Thoracic aorta (tissue), 2 donors: ENCODE results near the gene PTGS1. TPM values are rescaled to one million over a fixed set of nuclear protein-coding genes. Genes with fewer than 3 reads are reported as not detected.

Experiments
- ATAC-seq: fragments of 150-250 bp; one replicate; pipeline ENCODE4 v1.8.0; 2017; ENCODE audit warnings: low read depth; ENCODE audit not compliant: insufficient number of reproducible peaks, low FRiP score
- DNase-seq: peaks from one replicate; pipeline ENCODE4 v3.0.0-alpha.2; 2020; ENCODE audit warnings: low spot score
- H3K27ac ChIP-seq, 2 donors: fragments of 200-600 bp; sonication (generic); 1 replicate in 1 of 2; 2 replicates in 1 of 2; pipeline ENCODE4 v1.5.1; 2016; ENCODE audit warnings: mild to moderate bottlenecking in 2 of 2, moderate library complexity in 2 of 2
- H3K27me3 ChIP-seq: fragments of 200-600 bp; sonication (generic); replicated peaks from 2 replicates; pipeline ENCODE4 v1.6.0; 2016; ENCODE audit warnings: mild to moderate bottlenecking; ENCODE audit not compliant: insufficient read depth
- H3K36me3 ChIP-seq: fragments of 200-600 bp; sonication (generic); one replicate; pipeline ENCODE4 v1.5.1; 2016
- H3K4me1 ChIP-seq, 2 donors: fragments of 200-600 bp; sonication (generic); 1 replicate in 1 of 2; 2 replicates in 1 of 2; pipeline versions ENCODE4 v1.5.1 to v1.6.0; 2016; ENCODE audit warnings: low read depth in 2 of 2, mild to moderate bottlenecking in 1 of 2; ENCODE audit not compliant: control insufficient read depth in 1 of 2
- H3K4me3 ChIP-seq: fragments of 200-600 bp; sonication (generic); 2 replicates; pipeline ENCODE4 v1.5.1; 2016; ENCODE audit warnings: mild to moderate bottlenecking
- H3K9me3 ChIP-seq: fragments of 200-600 bp; sonication (generic); 2 replicates; pipeline ENCODE4 v1.5.1; 2016
- CTCF ChIP-seq: fragments of 200-600 bp; sonication (generic); IDR thresholded peaks from one replicate; pipeline ENCODE4 v1.5.1; 2019; ENCODE audit warnings: antibody characterized with exemption
- total RNA-seq, 2 donors: library from RNA; depleted of rRNA; stranded (reverse); fragments of >200 nt; gene quantifications; one replicate each; pipeline versions ENCODE4 v1.1.0 to v1.2.3, GENCODE V29; 2016

PTGS1 gene
- total RNA-seq, 2 donors from 2014 or later = 10.8 to 13.8 TPM

- DNase-seq (no peak), ATAC-seq (no peak)
- Histone ChIP-seq H3K4me1 (no peaks in the 10 kb centered on the region), H3K27ac (no peak overlapping the region), H3K9me3 (peaks cover 6% of the 10 kb centered on the region), H3K36me3 (no peaks in the 10 kb centered on the region), H3K4me3 (no peak overlapping the region), H3K27me3 (no peaks in the 10 kb centered on the region)
- no peak for TF ChIP-seq CTCF
These were observed 47.2 kb downstream of the PTGS1 start for GRCh38 chr9:122418016-122418415.

- DNase-seq (no peak), ATAC-seq (no peak)
- no peaks in the 10 kb centered on the region for H3K36me3 ChIP-seq
- no peak overlapping the region for H3K27ac ChIP-seq
- no peak overlapping the region for H3K4me3 ChIP-seq
- TF ChIP-seq CTCF = no peak
- no peaks in the 10 kb centered on the region for H3K27me3 ChIP-seq
- no peaks in the 10 kb centered on the region for H3K4me1 ChIP-seq
- H3K9me3 ChIP-seq = peaks cover 6% of the 10 kb centered on the region
These were observed 49.5 kb downstream of the PTGS1 start for GRCh38 chr9:122420315-122420714.

GRCh38 chr9:122425087-122425486 is 54.3 kb downstream of the PTGS1 start:
- DNase-seq (no peak), ATAC-seq (no peak)
- Histone ChIP-seq H3K27ac (no peak overlapping the region), H3K9me3 (peaks cover 6% of the 10 kb centered on the region), H3K36me3 (no peaks in the 10 kb centered on the region), H3K4me3 (no peak overlapping the region), H3K4me1 (no peaks in the 10 kb centered on the region), H3K27me3 (no peaks in the 10 kb centered on the region)
- TF ChIP-seq CTCF = no peak

- H3K36me3 ChIP-seq = no peaks in the 10 kb centered on the region
- no peak for ATAC-seq
- H3K4me3 ChIP-seq = no peak overlapping the region
- no peak for TF ChIP-seq CTCF
- no peaks in the 10 kb centered on the region for H3K4me1 ChIP-seq
- DNase-seq = no peak
- H3K9me3 ChIP-seq = no peaks in the 10 kb centered on the region
- H3K27ac ChIP-seq = no peak overlapping the region
- no peaks in the 10 kb centered on the region for H3K27me3 ChIP-seq
These were observed 55.9 kb downstream of the PTGS1 start for GRCh38 chr9:122426723-122427122.

- DNase-seq = no peak
- ATAC-seq = no peak
- Histone ChIP-seq H3K27ac (no peak overlapping the region), H3K36me3 (no peaks in the 10 kb centered on the region), H3K4me3 (no peak overlapping the region), H3K9me3 (no peaks in the 10 kb centered on the region), H3K4me1 (no peaks in the 10 kb centered on the region), H3K27me3 (no peaks in the 10 kb centered on the region)
- no peak for TF ChIP-seq CTCF
These were observed 71.7 kb downstream of the PTGS1 start for GRCh38 chr9:122442568-122442967.
